Caco-2 (cell line): ENCODE data around the gene FAM156A. TPM values are rescaled to one million over a fixed set of nuclear protein-coding genes. Genes with fewer than 3 reads are reported as not detected.
"Not testable (repeated sequence)": the region's sequence is repeated elsewhere in the genome, so short reads cannot be mapped to it uniquely, and the experiment has no call there.

Source experiments
- BruUV-seq: library from RNA; stranded (reverse); fragments of 400-500 nt; replicated peaks from 2 replicates; lab custom pipeline; 2021; lab: Mats Ljungman, UMichigan
- CTCF ChIA-PET: fragments of 300-600 bp; sonication (Branson Sonifier 250); formaldehyde crosslinking; loops from one replicate; lab custom pipeline; 2022; ENCODE audit warnings: antibody characterized with exemption; lab: Charles Lee
- POLR2A ChIA-PET: fragments of 300-600 bp; sonication (Branson Sonifier 250); formaldehyde crosslinking; loops from one replicate; lab custom pipeline; 2022; ENCODE audit warnings: antibody characterized with exemption; lab: Charles Lee
- DNase-seq, 2 experiments: peaks; one replicate each; pipeline versions ENCODE4 v3.0.0 to v3.0.0-alpha.2; 2020 to 2022
- H3K27me3 ChIP-seq: replicated peaks from 2 replicates; pipeline ENCODE4 v1.6.0; 2011; ENCODE audit warnings: low read length; ENCODE audit not compliant: control insufficient read depth, insufficient read depth
- H3K36me3 ChIP-seq: 2 replicates; pipeline ENCODE4 v1.5.1; 2011; ENCODE audit warnings: low read length; ENCODE audit not compliant: control insufficient read depth, insufficient read depth
- H3K4me1 ChIP-seq: fragments of 250-450 bp; sonication (Bioruptor Pico); 2 replicates; pipeline ENCODE4 v1.5.1; 2020; ENCODE audit warnings: mild to moderate bottlenecking
- H3K4me3 ChIP-seq: 2 replicates; pipeline ENCODE4 v1.5.1; 2011; ENCODE audit warnings: low read depth, mild to moderate bottlenecking, control low read depth, low read length
- H3K9me3 ChIP-seq: fragments of 250-450 bp; sonication (Bioruptor Pico); 2 replicates; pipeline ENCODE4 v1.5.1; 2020; ENCODE audit warnings: mild to moderate bottlenecking, moderate library complexity
- H3K27ac Mint-ChIP-seq: one replicate; pipeline ENCODE4 v1.8.0; 2022; ENCODE audit warnings: mixed read lengths; ENCODE audit not compliant: unreplicated experiment
- H3K27me3 Mint-ChIP-seq: one replicate; pipeline ENCODE4 v1.8.0; 2022; ENCODE audit warnings: mixed read lengths; ENCODE audit not compliant: insufficient read depth, unreplicated experiment
- H3K36me3 Mint-ChIP-seq: one replicate; pipeline ENCODE4 v1.8.0; 2022; ENCODE audit warnings: mild to moderate bottlenecking, mixed read lengths; ENCODE audit not compliant: insufficient read depth, unreplicated experiment
- H3K4me1 Mint-ChIP-seq: one replicate; pipeline ENCODE4 v1.8.0; 2022; ENCODE audit warnings: low read depth, mixed read lengths; ENCODE audit not compliant: unreplicated experiment
- H3K4me3 Mint-ChIP-seq: one replicate; pipeline ENCODE4 v1.8.0; 2022; ENCODE audit warnings: mild to moderate bottlenecking, moderate library complexity, mixed read lengths; ENCODE audit not compliant: unreplicated experiment
- H3K9me3 Mint-ChIP-seq: one replicate; pipeline ENCODE4 v1.8.0; 2022; ENCODE audit warnings: mixed read lengths; ENCODE audit not compliant: unreplicated experiment
- intact Hi-C: fragments of 100-400 bp; cut with micrococcal nuclease; formaldehyde crosslinking; loops from one replicate; pipeline ENCODE4 v1.10.0; 2022; ENCODE audit not compliant: unreplicated experiment
- total RNA-seq: library from RNA; stranded (reverse); gene quantifications from 2 replicates; pipeline ENCODE4 v1.2.3, GENCODE V29; 2022
- TF ChIP-seq, protein P1 (sequence below), 2 experiments: fragments of 200-600 bp in 1 of 2; IDR thresholded peaks; 1 replicate in 1 of 2; 2 replicates in 1 of 2; pipeline versions ENCODE4 v1.5.1 to v1.8.0; 2011 to 2022; ENCODE audit warnings: antibody characterized with exemption in 1 of 2, control low read depth in 1 of 2, inconsistent platforms in 1 of 2, low read depth in 1 of 2, low read length in 1 of 2, mild to moderate bottlenecking in 1 of 2, moderate library complexity in 1 of 2; ENCODE audit not compliant: insufficient read depth in 1 of 2, severe bottlenecking in 1 of 2, unreplicated experiment in 1 of 2

Gene FAM156A
- total RNA-seq, 1 experiment from 2014 or later: 37.0 TPM

DNA sequence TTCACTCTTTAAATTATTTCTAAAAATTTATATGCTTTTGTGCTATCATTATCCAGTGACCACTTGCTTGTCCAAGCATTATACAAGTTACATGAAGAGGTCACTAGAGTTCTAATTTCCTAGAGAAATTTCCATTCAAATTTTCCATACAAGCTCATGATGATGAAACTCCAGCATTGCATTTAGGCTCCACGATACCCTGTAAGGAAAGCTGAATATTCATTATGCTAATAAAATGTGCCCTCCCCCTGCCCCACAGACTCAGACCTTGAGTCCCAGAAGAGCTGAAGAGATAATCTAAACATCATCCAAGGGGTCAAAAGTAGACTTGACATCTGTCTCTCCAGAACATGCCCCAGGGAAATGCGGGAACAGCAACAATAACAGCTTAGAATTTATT is 19.6 kb upstream of the FAM156A start:
- Mint-ChIP-seq H3K4me1 (peaks cover 25% of the 10 kb centered on the region), H3K36me3 (peaks cover 16% of the 10 kb centered on the region), H3K4me3 (no peak overlapping the region), H3K27ac (no peak overlapping the region), H3K27me3 (no peaks in the 10 kb centered on the region), H3K9me3 (no peaks in the 10 kb centered on the region)
- Histone ChIP-seq H3K27me3 (no peaks in the 10 kb centered on the region), H3K4me1 (peaks cover 71% of the 10 kb centered on the region), H3K36me3 (no peaks in the 10 kb centered on the region), H3K4me3 (no peak overlapping the region), H3K9me3 (no peaks in the 10 kb centered on the region)
- CTCF ChIA-PET: interaction anchor here (1.0 to 1.1 kb wide), 2 partner anchors 12 to 18 kb away, joined by 4 to 6 read pairs; no protein-coding TSS in a partner anchor
- POLR2A ChIA-PET: no interaction called here
- DNase-seq: no peak
- TF ChIP-seq, protein P1, sequence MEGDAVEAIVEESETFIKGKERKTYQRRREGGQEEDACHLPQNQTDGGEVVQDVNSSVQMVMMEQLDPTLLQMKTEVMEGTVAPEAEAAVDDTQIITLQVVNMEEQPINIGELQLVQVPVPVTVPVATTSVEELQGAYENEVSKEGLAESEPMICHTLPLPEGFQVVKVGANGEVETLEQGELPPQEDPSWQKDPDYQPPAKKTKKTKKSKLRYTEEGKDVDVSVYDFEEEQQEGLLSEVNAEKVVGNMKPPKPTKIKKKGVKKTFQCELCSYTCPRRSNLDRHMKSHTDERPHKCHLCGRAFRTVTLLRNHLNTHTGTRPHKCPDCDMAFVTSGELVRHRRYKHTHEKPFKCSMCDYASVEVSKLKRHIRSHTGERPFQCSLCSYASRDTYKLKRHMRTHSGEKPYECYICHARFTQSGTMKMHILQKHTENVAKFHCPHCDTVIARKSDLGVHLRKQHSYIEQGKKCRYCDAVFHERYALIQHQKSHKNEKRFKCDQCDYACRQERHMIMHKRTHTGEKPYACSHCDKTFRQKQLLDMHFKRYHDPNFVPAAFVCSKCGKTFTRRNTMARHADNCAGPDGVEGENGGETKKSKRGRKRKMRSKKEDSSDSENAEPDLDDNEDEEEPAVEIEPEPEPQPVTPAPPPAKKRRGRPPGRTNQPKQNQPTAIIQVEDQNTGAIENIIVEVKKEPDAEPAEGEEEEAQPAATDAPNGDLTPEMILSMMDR (IDR thresholded peaks at IDR 0.05; ENCODE audit: insufficient read depth in 1 of 2, low read depth in 1 of 2, low read length in 1 of 2, severe bottlenecking in 1 of 2, unreplicated experiment in 1 of 2): no peak
- BruUV-seq: no TSS peak
- intact Hi-C loops: no loop called here

DNA sequence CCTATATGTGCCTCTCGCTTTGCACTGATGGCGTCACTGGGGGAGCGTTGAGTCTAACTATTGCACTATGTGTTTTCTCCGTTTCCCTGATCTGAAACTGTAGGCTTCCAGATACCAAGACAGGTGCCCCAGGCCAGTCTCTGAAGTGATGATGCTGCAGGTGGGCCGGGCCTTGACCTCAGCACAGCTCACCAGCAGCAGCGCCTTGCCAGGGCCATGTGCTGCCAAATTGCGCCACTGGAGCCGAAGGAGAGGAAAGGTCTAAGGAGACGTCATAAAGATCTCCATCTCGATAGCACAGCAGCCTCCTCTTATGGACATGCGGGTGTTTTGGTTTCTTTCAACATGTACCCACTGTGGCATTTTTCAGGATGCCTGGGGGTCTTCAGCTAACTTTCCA is 17.3 kb upstream of the FAM156A start:
- DNase-seq: peak; percentile 19 to 60
- H3K4me1 ChIP-seq: peaks cover 52% of the 10 kb centered on the region
- H3K36me3 ChIP-seq, H3K4me3 ChIP-seq, H3K9me3 Mint-ChIP-seq, H3K27me3 Mint-ChIP-seq, BruUV-seq, intact Hi-C loops, H3K9me3 ChIP-seq, H3K4me3 Mint-ChIP-seq, H3K27me3 ChIP-seq: not testable (repeated sequence)
- ChIA-PET CTCF (interaction anchor here (1.4 kb wide), 1 partner anchor 14 kb away, joined by 8 read pairs; no protein-coding TSS in a partner anchor), POLR2A (interaction anchor here (0.5 to 0.7 kb wide), 2 partner anchors 19 to 40 kb away, joined by 3 read pairs; no protein-coding TSS in a partner anchor)
- Mint-ChIP-seq H3K36me3 (peaks cover 15% of the 10 kb centered on the region), H3K4me1 (peaks cover 23% of the 10 kb centered on the region), H3K27ac (peak overlapping the region; percentile 82)

DNA sequence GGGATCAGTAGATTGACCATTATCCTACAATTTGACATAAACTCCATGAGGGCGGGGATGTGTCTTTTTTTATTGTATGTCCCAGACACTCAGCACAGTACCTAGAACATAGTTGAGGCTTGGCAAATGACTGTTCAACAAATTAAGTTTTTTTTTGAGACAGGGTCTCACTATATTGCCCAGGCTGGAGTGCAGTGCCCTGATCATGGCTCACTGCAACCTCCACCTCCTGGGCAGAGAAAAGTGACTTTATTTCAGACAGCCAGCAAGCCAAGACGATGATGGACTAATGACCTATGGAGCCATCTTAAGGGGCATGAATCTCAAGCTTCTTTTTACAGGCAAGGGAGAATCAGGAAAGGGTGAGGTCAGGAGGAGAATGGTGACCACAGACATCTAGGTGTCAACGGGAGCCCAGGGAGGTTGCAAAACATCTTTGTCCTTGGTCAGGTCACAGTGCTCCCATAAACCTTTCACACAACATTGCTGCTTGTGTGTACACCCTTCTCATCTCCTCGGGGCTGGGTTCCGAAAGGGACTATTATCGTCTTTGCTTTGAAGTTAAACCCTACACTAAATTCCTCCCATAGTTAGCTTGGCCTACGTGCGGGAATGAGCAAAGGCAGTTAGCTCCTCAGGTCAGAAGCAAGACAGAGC is 16.1 kb upstream of the FAM156A start:
- H3K9me3 Mint-ChIP-seq, BruUV-seq, H3K9me3 ChIP-seq, H3K36me3 ChIP-seq, H3K27me3 Mint-ChIP-seq, intact Hi-C loops, H3K36me3 Mint-ChIP-seq, H3K4me3 Mint-ChIP-seq, H3K27me3 ChIP-seq, H3K4me3 ChIP-seq: not testable (repeated sequence)
- CTCF ChIA-PET: interaction anchor here (0.6 to 1.4 kb wide), 3 partner anchors 15 to 1834 kb away, joined by 3 to 8 read pairs (median 3); no protein-coding TSS in a partner anchor
- Mint-ChIP-seq H3K27ac (peak overlapping the region; percentile 82), H3K4me1 (peaks cover 15% of the 10 kb centered on the region)
- DNase-seq: peak; percentile 64 to 82
- H3K4me1 ChIP-seq: peaks cover 41% of the 10 kb centered on the region
- POLR2A ChIA-PET: interaction anchor here (0.7 kb wide), 1 partner anchor 20 kb away, joined by 3 read pairs; no protein-coding TSS in a partner anchor

DNA sequence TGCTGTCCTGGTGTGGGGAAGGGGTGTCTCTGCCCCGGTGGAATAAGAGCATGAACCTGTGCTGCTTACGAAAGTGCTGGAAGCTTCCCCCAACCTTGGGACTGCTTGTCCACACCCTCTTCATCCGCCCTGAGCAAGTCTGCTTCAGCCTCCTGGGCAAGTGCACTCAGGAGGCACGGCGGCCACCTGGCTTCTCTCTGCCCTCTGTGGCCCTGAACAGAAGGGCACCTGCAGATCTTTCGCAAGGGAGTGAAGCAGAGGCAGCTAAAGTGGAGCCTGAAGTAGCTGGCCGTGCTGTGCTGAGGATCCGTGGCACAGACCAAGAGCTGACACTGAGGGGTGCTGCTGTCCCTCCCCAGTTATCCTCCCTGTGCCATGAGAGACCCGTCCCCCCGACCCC is 9.6 kb upstream of the FAM156A start:
- H3K9me3 Mint-ChIP-seq, H3K36me3 Mint-ChIP-seq: not testable (repeated sequence)

DNA sequence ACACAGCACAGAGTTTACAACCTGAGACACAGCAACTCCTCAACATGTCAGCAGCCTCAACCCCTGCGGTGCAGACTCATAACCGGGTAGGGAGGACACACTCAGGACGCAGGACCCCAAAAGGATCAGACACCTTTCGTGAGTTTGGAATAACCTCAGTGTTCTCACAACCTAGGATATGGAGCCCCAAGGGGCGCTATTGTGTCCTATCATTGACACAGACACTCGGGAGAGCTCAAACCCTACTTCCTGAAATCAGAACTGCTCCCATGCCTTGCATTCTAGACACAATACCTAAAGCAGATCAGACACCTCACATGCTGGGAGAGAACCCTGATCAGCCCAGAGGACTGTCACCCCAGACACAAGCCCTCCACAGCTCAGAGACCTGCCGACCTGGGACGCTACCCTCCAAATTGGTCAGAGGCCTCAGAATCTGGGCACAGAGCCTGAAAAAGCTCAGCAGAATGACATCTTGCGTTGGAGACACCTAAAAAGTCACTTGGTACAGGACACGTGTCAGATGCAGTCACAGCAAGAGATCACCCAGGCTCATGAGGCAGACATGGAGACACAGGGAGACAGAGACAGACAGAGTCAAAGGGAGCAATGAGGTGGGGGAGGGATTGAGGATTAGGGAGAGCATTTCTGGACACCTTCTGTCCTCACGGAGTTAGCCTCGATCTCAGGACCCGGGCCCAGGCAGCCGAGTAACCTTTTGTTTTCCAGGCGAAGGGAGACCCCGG is 8.8 kb upstream of the FAM156A start:
- H3K4me1 ChIP-seq, CTCF ChIA-PET, H3K36me3 Mint-ChIP-seq, H3K4me3 ChIP-seq, H3K9me3 ChIP-seq, H3K27me3 Mint-ChIP-seq, H3K27ac Mint-ChIP-seq, POLR2A ChIA-PET, H3K4me1 Mint-ChIP-seq, H3K27me3 ChIP-seq, intact Hi-C loops, H3K9me3 Mint-ChIP-seq, DNase-seq, BruUV-seq, H3K36me3 ChIP-seq, H3K4me3 Mint-ChIP-seq: not testable (repeated sequence)

More for the DNA sequence above, 9.6 kb upstream of the FAM156A start:
- POLR2A ChIA-PET, H3K36me3 ChIP-seq, H3K4me1 Mint-ChIP-seq, H3K4me3 ChIP-seq, H3K9me3 ChIP-seq, intact Hi-C loops, H3K27me3 Mint-ChIP-seq, BruUV-seq, H3K4me1 ChIP-seq, H3K27ac Mint-ChIP-seq, H3K27me3 ChIP-seq, CTCF ChIA-PET, DNase-seq, H3K4me3 Mint-ChIP-seq: not testable (repeated sequence)

DNA sequence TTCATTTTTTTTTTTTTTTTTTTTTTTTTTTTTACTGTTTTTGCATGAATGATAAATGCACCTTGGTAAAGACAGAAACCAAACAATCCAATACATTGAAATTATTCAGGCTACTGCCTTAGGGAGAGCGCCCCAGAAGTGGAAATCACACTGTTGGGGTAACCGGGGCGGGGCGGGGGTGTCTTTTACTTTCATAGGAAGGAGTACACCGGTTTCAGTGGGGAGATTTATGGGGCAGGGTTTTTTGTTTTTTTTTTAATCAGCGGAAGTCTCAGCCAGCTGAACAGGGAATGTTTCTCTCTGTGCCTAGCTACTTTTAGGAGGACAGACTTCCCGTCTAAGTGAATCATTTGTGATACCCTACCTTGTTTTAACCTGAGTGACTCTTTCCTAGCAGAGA is 643 bp upstream of the FAM156A start:
- H3K4me3 ChIP-seq, intact Hi-C loops, H3K9me3 Mint-ChIP-seq, CTCF ChIA-PET, POLR2A ChIA-PET, H3K36me3 ChIP-seq, DNase-seq, H3K4me1 ChIP-seq, H3K27ac Mint-ChIP-seq, H3K4me3 Mint-ChIP-seq, H3K4me1 Mint-ChIP-seq, BruUV-seq, H3K27me3 ChIP-seq, H3K36me3 Mint-ChIP-seq, H3K9me3 ChIP-seq, H3K27me3 Mint-ChIP-seq: not testable (repeated sequence)
